CD1c-positive myeloid dendritic cell (primary cell): Measurements from ENCODE around the gene B3GNT4.
"Not testable (repeated sequence)": the region's sequence is repeated elsewhere in the genome, so short reads cannot be mapped to it uniquely, and the experiment has no call there.

Experiments
- DNase-seq: peaks from one replicate; pipeline ENCODE4 v3.0.0-alpha.2; 2016; ENCODE audit errors: extremely low spot score

The B3GNT4 gene

DNA sequence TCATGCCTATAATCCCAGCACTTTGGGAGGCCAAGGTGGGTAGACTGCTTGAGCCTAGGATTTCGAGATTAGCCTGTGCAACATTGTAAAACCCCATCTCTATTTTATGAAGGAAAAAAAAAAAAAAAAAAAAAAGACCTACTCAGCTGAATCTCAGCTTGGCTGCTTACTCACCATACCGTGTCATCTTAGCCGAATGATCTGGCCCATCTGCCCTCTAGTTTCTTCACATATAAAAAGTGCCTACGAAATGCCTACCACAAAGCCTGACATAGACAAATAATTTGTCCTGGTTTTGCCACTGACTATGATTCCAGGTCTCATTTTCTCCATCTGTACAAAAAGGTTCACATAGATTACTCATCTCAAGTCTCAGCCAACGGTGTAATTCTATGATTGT is 12.3 kb downstream of the B3GNT4 start:
- no peak for DNase-seq

DNA sequence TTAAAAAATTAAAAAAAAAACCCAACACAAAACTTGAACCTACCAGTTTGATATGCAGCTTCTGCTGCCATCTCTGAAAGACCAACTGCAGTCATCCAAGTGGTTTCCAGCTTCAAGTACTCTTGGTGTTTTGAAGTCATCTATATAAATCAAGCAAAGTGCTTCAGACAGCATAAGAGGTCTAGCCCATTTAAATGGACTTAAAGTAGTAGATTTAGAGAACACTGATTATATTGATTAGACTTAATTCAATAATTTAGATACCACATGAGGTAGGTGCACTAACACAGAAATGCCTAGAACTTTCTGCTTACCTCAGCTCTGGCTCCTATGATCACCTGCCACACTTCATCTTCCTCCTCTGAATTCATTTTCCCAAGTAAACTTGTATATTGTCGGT is 12.9 kb downstream of the B3GNT4 start:
- no peak for DNase-seq

DNA sequence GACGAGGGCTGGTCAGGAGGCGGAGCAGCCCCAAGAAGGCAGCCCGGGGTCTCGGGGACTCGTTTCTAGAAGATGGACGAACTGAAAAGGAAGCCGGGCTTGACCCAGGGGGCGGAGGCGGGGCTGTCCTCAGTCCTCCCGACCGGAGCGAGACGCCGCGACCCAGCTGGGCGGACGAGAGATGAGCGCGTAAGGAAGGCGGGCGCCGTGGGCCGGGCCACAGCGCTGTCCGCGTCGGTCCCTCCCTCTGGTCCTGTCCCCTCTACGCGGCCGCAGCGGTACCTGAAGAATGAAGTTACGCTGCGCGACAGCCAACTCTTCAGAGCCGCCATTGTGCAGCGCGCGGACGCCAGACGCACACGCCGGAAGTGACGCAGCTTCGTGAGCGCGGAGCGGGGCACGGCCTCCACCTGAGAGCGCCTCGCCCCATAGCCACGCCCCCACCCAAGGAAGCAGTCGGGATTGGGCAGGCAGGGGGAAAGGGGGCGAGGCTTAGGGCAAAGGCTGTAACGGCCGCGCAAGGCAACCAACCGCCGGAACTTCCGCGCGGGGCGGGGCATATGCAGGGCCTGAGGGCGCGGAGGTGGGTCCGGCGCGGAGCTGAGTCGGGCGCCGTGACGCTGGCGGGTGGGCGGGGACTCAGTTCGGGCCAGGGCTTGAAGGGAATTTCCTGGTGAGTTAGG is 22.3 kb downstream of the B3GNT4 start, which contains the start of gene DIABLO:
Gene DIABLO (minus strand): TSS at position 370 of the 683 bp plus-strand sequence. CDS start 38 bp downstream, at position 332.
- peak; percentile 100 for DNase-seq

DNA sequence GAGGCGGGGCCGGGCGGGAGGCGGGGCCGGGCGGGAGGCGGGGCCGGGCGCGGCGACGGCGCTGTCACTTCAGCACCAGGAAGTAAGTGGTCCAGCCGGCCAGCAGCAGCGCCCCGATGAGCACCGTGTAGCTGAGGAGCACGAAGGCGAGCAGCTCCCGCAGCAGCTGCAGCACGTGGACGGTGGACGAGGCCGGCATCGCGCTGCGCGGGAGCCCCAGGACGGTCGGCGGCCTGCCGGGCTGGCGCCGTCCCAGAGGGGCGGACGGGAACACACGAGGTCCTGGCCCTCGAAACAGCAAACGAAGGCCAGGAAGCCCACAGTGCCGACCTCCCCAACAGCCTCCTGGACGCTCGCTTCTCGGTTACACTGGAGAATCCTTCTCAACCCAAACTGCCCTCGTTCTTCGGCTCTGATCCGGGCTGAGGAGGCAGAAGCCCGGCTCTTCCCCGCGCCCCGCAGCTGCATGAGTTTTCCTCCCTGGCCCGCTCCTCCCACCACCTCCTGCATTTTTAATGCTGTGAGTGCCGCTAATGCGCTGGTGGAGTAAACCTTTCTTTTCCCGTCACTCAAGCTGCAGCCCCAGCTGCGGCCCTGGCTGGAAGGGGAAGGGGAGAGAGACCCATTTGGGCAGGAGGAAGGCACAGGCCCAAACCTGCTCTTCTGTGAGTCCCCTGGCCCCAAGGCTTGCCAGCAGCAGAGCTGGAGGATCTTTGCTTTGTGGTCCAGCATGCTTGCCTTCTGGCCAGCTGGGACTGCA is 23.0 kb downstream of the B3GNT4 start:
- no peak for DNase-seq

DNA sequence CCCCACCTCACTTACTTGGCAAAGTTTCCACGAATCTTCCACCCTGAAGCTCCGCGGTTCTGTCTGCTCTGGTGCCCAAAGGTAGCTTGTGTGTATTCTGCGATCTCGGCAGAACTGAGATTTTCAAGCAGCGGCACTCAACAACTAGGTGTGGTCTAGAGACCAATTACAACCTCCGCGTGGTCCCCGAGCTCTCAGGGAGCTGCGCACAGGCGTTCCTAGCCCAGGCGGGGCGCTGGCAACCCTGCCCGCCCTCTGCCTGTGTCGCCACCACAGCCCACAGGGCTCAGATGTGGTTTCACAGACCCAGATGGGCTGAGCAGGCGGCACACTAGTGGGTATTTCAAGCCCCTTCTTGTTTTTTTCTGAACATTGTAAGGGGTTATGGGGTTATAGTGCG is 23.8 kb downstream of the B3GNT4 start:
- peak; percentile 22 for DNase-seq

DNA sequence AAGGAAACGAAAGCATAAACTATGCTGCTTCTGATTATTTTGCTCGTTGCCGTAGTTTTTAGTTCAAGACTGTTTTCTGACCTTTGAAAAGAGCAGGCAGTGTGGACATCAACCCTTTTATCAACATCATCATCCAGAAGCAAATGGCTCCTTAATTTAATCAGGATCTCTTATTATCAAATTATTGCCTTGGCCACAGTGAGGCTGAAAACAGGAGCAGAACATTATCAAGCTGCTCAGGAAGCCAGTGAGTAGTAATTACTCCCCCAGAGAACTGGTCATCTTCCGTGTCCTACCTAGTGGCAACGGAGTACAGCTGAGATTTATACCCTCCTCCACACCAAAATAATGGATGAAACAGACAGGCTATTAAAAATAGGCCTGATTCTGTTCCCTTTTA is 24.6 kb downstream of the B3GNT4 start:
- DNase-seq: no peak

DNA sequence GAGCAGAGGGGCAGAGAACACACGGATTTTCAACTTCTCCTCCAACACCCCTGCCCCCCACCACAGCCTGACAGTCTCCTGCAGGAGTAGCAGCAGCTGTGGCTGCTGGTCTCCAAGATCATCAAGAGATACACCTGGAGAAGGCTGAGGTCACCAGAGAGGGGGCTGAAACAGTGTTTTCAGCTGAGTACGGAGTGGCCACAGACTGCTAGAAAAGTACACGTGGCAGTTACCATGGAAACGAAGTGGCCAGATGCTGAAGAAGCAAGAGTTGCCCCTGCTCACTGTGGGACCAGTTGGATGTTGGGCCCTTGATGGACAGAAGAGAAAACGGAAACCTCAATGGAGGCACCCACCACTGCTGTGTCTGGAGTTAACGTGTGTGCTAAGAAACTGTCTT is 27.3 kb downstream of the B3GNT4 start:
- no peak for DNase-seq

DNA sequence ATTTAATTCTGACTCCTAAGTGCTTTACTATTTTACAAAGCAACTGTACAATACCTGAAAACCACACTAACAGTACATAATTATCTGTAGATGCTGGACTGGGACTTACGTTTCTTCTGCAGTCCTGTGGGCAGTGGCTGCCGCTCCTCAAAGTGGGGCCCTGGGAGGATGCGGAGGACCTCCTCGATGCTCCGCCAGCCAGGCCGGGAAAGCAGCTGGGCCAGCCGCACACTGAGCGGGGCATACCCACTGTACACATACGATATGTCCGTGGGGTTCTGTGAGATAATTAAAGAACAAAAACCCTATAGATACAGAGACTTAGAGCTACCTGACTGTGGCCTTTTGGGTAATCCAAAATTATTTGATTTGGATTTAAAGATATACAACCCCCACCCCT is 29.2 kb downstream of the B3GNT4 start:
- DNase-seq: no peak

DNA sequence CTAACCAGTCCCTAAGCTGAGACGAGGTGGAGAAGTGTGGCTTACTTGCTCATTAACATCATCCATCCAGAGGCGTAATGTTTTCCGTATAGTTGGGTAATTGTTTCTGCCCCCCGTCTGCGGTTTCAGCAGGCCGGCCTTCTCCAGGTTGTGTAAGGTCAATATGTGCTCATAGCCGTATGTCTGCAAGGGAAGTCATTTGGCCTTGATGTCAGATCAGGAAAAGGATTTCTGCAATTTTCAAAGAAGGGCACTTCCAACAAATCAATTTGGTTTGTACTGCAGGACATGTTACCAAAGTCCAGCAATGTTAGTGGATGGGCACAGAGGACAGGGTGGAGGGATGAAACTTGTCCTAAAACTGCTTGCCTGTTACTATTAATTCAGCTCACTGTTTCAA is 32.2 kb downstream of the B3GNT4 start:
- DNase-seq: no peak

DNA sequence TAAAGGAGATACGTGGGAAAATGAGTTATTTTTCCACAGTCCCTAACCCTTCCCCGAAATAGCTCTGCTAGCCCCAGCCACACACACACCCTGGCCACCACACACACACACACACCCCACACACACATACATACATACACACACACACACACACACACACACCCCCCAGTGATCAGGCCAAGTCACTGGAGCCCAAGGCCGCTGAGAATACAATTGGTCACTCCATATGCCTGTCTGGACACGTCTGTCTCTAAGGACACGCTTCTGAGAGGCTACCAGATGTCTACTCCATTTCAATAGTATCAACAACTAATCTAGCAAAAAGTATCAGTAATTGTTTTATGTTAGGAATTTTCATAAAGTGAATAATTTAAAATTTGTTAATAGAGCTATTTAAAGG is 35.4 kb downstream of the B3GNT4 start:
- no peak for DNase-seq

DNA sequence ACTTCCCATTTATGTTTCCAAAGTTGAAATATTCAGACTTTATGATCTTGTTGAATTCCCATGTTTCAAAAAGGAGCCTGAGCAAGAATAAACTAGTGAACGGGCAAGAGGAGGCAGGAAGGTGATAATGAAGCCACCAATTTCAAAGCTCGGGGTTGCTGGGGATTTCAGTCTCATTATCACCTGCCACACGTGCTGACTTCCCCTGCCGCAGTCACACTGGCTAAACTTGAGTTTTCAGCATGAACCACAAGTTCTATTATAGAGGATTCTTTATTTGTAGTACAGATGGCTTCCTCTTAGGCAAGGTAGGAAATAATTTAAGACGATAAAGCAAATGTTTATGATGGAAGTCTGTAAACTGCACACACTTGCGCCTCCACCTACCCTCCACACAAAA is 40.5 kb downstream of the B3GNT4 start:
- DNase-seq: no peak

DNA sequence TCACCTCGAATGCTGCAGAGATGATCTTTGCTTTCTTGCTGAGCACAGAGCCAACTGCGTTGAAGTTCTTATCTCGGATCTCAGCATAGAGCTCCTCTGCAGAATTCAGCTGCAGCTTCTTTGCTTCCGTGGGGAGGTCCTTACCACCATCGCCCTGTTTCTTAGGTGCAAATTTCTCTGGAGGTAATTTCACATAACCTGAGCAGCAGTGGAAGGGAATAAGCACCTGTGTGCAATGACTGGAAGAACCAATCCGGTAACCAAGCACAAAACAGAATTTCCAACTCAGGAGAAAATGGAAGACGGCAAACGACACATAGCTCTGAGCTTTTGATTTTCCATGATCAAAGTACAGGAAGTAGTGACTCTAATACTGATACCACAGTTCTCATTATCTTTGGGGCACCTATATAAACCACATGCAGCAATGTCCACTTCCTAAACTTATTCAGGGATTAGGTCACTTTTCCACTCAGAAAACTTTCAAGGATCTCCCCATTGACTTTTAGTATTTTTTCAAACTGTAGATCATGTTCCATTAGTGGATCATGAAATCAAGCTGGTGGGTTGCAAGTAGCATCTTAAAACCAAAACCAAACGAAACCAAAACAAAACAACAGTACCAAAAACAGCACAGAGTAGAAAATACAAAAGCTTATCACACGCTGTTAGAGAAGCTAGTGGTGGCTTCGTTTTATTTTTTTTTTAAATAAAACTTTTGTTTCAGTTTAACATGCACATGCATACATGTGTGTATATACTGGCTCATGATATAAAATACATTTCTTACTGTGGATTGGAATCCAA is 41.3 kb downstream of the B3GNT4 start:
- DNase-seq: no peak

DNA sequence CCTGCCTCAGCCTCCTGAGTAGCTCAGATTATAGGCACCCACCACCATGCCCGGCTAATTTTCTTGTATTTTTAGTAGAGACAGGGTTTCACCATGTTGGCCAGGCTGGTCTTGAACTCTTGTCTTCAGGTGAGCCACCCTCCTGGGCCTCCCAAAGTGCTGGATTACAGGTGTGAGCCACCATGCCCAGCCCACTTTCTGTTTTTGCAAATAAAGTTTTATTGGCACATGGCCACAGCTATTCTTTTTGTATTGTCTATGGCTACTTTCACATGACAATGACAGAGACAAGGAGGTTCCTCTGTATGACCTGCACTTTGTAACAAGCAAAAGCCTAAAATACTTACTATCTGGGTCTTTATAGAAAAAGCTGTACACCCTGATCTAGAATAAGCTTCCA is 42.0 kb downstream of the B3GNT4 start:
- DNase-seq: no peak

DNA sequence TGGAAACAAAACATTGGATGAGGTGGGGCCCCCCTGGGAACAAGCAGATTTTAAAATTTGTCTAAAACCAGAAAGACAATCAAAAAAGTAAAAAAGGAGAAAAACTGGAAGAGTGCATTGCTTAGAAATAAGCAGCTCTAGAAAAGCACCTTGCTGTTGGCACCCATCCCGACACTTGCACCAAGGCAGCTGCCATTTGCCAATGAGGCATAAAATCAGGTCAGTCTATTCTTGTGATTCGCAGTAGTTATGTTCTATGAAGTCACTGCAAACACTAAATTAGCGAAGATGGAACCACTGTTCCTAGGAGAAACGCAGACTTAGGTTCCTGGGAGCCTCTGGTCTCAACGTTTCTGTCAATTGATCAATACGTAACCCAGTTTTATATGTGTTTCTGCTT is 46.5 kb downstream of the B3GNT4 start:
- DNase-seq: no peak

DNA sequence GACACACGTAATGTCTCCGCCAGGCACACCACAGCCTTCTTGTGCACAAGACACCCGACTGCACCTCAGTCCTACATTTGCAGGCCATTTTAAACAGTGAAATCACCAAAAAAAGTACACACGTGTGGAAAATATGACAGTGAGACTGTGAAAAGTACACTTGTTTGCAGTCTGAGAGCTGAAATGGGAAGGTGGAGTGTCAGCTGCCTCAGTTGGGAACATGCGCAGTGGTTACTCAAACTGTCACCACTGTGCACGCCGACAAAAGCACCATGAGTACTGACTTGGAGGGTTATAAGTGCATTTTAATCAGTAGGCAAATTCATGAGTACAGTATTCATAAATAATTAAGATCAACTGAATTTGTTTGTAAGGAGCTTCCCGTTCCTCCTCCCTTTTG is 47.0 kb downstream of the B3GNT4 start:
- no peak for DNase-seq

DNA sequence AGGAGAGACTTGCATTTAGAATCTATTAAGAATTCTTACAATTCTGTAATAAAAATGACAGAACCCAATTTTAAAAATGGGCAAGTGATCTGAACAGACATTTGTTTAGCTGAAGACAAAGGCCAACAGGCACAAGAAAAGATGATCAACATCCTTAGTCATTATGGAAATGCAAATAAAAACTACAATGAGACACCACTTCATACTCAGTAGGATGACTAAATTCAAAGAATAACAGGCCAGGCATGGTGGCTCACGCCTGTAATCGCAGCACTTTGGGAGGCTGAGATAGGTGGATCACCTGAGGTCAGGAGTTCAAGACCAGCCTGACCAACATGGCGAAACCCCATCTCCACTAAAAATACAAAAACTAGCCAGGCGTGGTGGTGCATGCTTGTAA is 55.0 kb downstream of the B3GNT4 start:
- DNase-seq: not testable (repeated sequence)
